Measurements from ENCODE around the gene CSNK1D. TPM values are rescaled to one million over a fixed set of nuclear protein-coding genes. Genes with fewer than 3 reads are reported as not detected.

CSNK1D gene
- total RNA-seq, 1 donor from 2014 or later: 118 TPM

- Mint-ChIP-seq H3K4me1 (ENCODE audit: unreplicated experiment) (peaks cover 76% of the 10 kb centered on the region), H3K4me3 (ENCODE audit: unreplicated experiment) (peak overlapping the region; percentile 46), H3K27ac (ENCODE audit: unreplicated experiment) (peak overlapping the region; percentile 92), H3K27me3 (ENCODE audit: unreplicated experiment) (no peaks in the 10 kb centered on the region), H3K9me3 (ENCODE audit: unreplicated experiment) (no peaks in the 10 kb centered on the region), H3K36me3 (ENCODE audit: unreplicated experiment) (no peaks in the 10 kb centered on the region)
- no peak for DNase-seq (ENCODE audit: extremely low spot score, unreplicated experiment)
- no peak for TF ChIP-seq CTCF (IDR thresholded peaks at IDR 0.05)
These were observed 35.6 kb downstream of the CSNK1D start for GRCh38 chr17:82237746-82238471.

GRCh38 chr17:82237083-82237745, 36.3 kb downstream of the CSNK1D start:
- Mint-ChIP-seq H3K4me3 (ENCODE audit: unreplicated experiment) (no peak overlapping the region), H3K27me3 (ENCODE audit: unreplicated experiment) (no peaks in the 10 kb centered on the region), H3K36me3 (ENCODE audit: unreplicated experiment) (no peaks in the 10 kb centered on the region), H3K9me3 (ENCODE audit: unreplicated experiment) (no peaks in the 10 kb centered on the region), H3K4me1 (ENCODE audit: unreplicated experiment) (peaks cover 70% of the 10 kb centered on the region), H3K27ac (ENCODE audit: unreplicated experiment) (peak overlapping the region; percentile 50)
- no peak for TF ChIP-seq CTCF (IDR thresholded peaks at IDR 0.05)
- no peak for DNase-seq (ENCODE audit: extremely low spot score, unreplicated experiment)

GRCh38 chr17:82236142-82236971, 37.1 kb downstream of the CSNK1D start:
- peak; percentile 88 for TF ChIP-seq CTCF (IDR thresholded peaks at IDR 0.05)
- no peak overlapping the region for H3K4me3 Mint-ChIP-seq (ENCODE audit: unreplicated experiment)
- H3K9me3 Mint-ChIP-seq (ENCODE audit: unreplicated experiment): no peaks in the 10 kb centered on the region
- no peak for DNase-seq (ENCODE audit: extremely low spot score, unreplicated experiment)
- H3K27me3 Mint-ChIP-seq (ENCODE audit: unreplicated experiment): no peaks in the 10 kb centered on the region
- H3K36me3 Mint-ChIP-seq (ENCODE audit: unreplicated experiment): no peaks in the 10 kb centered on the region
- peak overlapping the region; percentile 10 for H3K27ac Mint-ChIP-seq (ENCODE audit: unreplicated experiment)
- peaks cover 64% of the 10 kb centered on the region for H3K4me1 Mint-ChIP-seq (ENCODE audit: unreplicated experiment)

- H3K4me3 Mint-ChIP-seq (ENCODE audit: unreplicated experiment): no peak overlapping the region
- TF ChIP-seq CTCF (IDR thresholded peaks at IDR 0.05): no peak
- no peaks in the 10 kb centered on the region for H3K27me3 Mint-ChIP-seq (ENCODE audit: unreplicated experiment)
- H3K36me3 Mint-ChIP-seq (ENCODE audit: unreplicated experiment): no peaks in the 10 kb centered on the region
- DNase-seq (ENCODE audit: extremely low spot score, unreplicated experiment): no peak
- H3K4me1 Mint-ChIP-seq (ENCODE audit: unreplicated experiment): peaks cover 58% of the 10 kb centered on the region
- H3K9me3 Mint-ChIP-seq (ENCODE audit: unreplicated experiment): no peaks in the 10 kb centered on the region
- H3K27ac Mint-ChIP-seq (ENCODE audit: unreplicated experiment): no peak overlapping the region
These were observed 37.7 kb downstream of the CSNK1D start for GRCh38 chr17:82235775-82236141.
